Spleen (tissue), 7 donors: ENCODE measurements around the gene IGSF9B.

Experiments
- POLR2A ChIP-seq, 3 donors: fragments of 450-650 bp; IDR thresholded peaks; one replicate each; pipeline ENCODE4 v1.5.1; 2017; ENCODE audit warnings: antibody characterized with exemption in 3 of 3, mild to moderate bottlenecking in 1 of 3
- POLR2AphosphoS5 ChIP-seq, 3 donors: sonication (generic); formaldehyde crosslinking; IDR thresholded peaks; one replicate each; pipeline ENCODE4 v1.5.1; 2017; ENCODE audit warnings: antibody characterized with exemption in 3 of 3
- TF ChIP-seq, protein P1 (sequence below), 11 experiments: fragments of 200-600 bp in 7 of 11; fragments of 450-650 bp in 4 of 11; sonication (generic) in 4 of 11; IDR thresholded peaks in 8 of 11; conservative IDR thresholded peaks in 3 of 11; 1 replicate in 7 of 11; 2 replicates in 4 of 11; pipeline versions ENCODE4 v1.4.0 to v1.8.0; 2016 to 2021; ENCODE audit warnings: antibody characterized with exemption in 11 of 11, inconsistent platforms in 4 of 11, mild to moderate bottlenecking in 1 of 11
- donor health status: DM: no; HTN: no; CAD: no; lungs with moderate emphysema.
- donor health status: DM: no; HTN: no; CAD: no.
- donor health status: DM: no; HTN: no; CAD: no.

DNA sequence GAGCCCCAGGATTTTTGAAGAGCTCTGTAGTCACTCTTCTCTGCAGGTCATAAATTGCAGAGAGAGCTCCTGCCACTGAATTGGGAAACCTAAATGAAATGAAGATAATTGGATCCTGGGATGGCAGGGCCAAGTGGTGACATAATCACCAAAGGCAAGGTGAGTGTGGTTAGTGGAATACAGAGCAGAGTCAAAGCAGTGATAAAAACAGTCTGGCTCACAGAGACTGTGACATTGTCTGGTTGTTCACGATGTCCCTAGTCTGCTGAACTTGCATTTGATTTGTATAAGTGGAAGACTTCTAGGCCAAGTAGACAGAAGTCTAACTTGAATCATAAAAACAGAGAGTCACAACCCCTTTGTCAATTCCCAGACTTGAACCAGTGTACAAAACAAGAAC lies 84.6 kb downstream of the IGSF9B start:
- no peak for TF ChIP-seq POLR2A (IDR thresholded peaks at IDR 0.05)
- TF ChIP-seq POLR2AphosphoS5 (IDR thresholded peaks at IDR 0.05) = no peak
- TF ChIP-seq, protein P1, sequence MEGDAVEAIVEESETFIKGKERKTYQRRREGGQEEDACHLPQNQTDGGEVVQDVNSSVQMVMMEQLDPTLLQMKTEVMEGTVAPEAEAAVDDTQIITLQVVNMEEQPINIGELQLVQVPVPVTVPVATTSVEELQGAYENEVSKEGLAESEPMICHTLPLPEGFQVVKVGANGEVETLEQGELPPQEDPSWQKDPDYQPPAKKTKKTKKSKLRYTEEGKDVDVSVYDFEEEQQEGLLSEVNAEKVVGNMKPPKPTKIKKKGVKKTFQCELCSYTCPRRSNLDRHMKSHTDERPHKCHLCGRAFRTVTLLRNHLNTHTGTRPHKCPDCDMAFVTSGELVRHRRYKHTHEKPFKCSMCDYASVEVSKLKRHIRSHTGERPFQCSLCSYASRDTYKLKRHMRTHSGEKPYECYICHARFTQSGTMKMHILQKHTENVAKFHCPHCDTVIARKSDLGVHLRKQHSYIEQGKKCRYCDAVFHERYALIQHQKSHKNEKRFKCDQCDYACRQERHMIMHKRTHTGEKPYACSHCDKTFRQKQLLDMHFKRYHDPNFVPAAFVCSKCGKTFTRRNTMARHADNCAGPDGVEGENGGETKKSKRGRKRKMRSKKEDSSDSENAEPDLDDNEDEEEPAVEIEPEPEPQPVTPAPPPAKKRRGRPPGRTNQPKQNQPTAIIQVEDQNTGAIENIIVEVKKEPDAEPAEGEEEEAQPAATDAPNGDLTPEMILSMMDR (IDR thresholded peaks at IDR 0.05 in 8 of 11, conservative IDR thresholded peaks at IDR 0.05 in 3 of 11) = no peak
